Posterior cingulate gyrus (tissue), 11 donors: Measurements from ENCODE around the gene DNAAF1.
"Not testable (repeated sequence)": the region's sequence is repeated elsewhere in the genome, so short reads cannot be mapped to it uniquely, and the experiment has no call there.

Source experiments
- DNase-seq, 10 donors: peaks; one replicate each; pipeline versions ENCODE4 v3.0.0 to v3.0.0-alpha.2; 2020 to 2021; ENCODE audit warnings: mixed read lengths in 3 of 10
- intact Hi-C: fragments of 100-400 bp; cut with DNase I; formaldehyde crosslinking; loops from one replicate; pipeline ENCODE4 v1.15.1; 2023

The DNAAF1 gene

GRCh38 chr16:84198401-84198800, 53.3 kb downstream of the DNAAF1 start:
- intact Hi-C loops = no loop called here
- peak in 2 of 10 donors; percentile 17 to 69 for DNase-seq

DNA sequence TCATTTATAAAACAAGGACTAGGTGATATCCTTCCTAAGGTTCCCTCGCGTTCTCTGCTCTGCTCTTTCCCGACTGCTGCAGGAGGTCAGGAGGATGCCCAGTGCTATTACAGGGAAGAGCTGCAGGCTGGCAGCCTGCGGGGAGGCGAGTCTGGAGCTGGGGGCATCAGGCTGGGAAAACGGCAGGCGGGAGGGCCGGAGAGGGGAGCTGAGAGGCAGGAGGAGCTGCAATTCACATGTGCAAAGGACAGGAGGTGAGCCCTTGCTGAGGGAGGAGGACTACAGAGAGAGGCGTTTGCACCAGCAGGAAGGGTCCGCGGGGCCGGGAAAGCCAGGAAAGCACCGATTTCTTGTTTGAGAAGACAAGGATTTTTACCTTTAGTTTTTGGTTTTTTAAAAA, 54.0 kb downstream of the DNAAF1 start:
- intact Hi-C loops = no loop called here
- peak in 3 of 10 donors; percentile 43 to 83 (median 62) for DNase-seq

GRCh38 chr16:84199861-84200260, 54.8 kb downstream of the DNAAF1 start:
- intact Hi-C loops = no loop called here
- DNase-seq = peak in 6 of 10 donors; percentile 14 to 88 (median 60)

GRCh38 chr16:84204551-84204950, 59.4 kb downstream of the DNAAF1 start:
- intact Hi-C loops = not testable (repeated sequence)
- peak in 1 of 10 donors; percentile 63 for DNase-seq

GRCh38 chr16:84205123-84205522, 60.0 kb downstream of the DNAAF1 start:
- DNase-seq, intact Hi-C loops: not testable (repeated sequence)

DNA sequence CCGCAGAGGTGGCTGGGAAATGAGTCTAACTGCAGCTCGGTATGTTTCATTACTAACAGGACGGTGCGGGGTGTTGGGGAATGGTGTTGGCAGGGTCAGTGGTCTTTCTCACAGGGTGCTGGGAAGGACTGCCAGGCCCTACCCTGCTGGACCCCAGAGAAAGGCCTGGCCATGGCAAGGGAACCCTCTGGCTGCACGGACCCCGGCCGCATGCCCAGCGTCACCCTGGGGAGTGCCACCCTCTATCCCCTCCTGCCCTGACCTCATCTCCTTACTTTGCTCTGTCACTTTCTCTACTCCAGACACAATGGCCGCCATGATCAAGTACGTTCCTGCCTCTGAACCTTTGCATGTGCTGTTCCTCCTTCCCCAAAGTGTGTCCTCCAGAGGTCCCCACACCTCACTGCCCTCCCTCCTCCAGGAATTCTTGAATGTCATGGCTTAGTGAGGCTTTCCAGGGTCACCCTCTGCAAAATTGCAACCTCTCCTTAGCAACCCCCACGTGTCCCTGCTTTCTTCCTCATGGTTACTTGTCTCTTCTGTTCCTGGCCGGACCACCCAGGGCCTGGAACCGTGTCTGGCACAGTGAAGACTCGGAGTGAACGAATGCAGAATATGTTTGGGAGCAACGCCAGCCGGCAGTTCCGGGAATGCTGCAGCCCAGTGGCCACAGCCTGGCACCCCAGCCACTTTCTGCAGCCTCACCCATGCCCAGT, 61.0 kb downstream of the DNAAF1 start:
- peak in 1 of 10 donors; percentile 65 for DNase-seq
- intact Hi-C loops = no loop called here

- intact Hi-C loops = no loop called here
- DNase-seq = peak in 1 of 10 donors; percentile 19
Measured at GRCh38 chr16:84207251-84207650, 62.1 kb downstream of the DNAAF1 start.

DNA sequence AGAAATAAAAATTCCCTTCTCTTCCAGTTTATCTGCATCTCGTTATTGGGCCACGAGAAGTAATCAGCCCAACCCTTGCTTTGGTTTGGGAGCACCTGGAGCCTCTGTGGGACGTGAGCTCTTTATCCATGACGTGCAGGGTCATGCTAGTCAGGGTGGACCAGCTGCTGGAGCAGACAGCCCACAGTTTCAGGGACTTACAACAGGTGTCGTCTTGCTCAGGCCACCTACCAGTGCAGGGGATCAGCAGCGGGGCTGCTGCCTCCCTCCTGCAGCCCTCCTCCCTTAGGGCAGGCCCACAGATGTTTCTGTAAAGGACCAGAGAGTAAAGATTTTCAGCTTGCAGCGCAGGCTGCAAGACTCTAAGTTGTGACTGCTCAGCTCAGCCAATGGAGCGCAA, 62.8 kb downstream of the DNAAF1 start:
- intact Hi-C loops = no loop called here
- peak in 1 of 10 donors; percentile 23 for DNase-seq

- DNase-seq = peak in 1 of 10 donors; percentile 12
- intact Hi-C loops = no loop called here
Measured at GRCh38 chr16:84209989-84210388, 64.9 kb downstream of the DNAAF1 start.

DNA sequence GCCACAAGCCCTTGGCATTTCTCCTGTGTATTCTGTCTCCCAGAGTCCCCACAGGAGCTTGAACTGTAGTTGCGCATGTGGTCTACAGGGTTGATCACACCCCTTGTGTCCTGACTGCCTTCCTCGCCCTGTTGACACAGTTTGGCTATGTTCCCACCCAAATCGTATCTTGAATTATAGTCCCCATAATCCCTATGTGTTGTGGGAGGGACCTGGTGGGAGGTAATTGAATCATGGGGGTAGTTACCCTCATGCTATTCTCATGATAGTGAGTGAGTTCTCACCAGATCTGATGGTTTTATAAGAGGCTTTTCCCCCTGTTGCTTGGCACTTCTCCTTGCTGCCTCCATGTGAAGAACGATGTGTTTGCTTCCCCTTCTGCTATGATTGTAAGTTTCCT, 67.0 kb downstream of the DNAAF1 start:
- intact Hi-C loops = no loop called here
- DNase-seq = no peak

- DNase-seq = peak in 1 of 10 donors; percentile 26
- intact Hi-C loops = no loop called here
Measured at GRCh38 chr16:84212631-84213030, 67.5 kb downstream of the DNAAF1 start.

GRCh38 chr16:84214451-84215066, 69.5 kb downstream of the DNAAF1 start:
- intact Hi-C loops = no loop called here

GRCh38 chr16:84215531-84215930, 70.4 kb downstream of the DNAAF1 start:
- no peak for DNase-seq
- intact Hi-C loops = no loop called here

More at GRCh38 chr16:84214451-84215066, 69.5 kb downstream of the DNAAF1 start:
- peak in 2 of 10 donors; percentile 49 to 50 for DNase-seq

GRCh38 chr16:84216144-84216543, 71.0 kb downstream of the DNAAF1 start:
- peak in 1 of 10 donors; percentile 46 for DNase-seq
- intact Hi-C loops = not testable (repeated sequence)

DNA sequence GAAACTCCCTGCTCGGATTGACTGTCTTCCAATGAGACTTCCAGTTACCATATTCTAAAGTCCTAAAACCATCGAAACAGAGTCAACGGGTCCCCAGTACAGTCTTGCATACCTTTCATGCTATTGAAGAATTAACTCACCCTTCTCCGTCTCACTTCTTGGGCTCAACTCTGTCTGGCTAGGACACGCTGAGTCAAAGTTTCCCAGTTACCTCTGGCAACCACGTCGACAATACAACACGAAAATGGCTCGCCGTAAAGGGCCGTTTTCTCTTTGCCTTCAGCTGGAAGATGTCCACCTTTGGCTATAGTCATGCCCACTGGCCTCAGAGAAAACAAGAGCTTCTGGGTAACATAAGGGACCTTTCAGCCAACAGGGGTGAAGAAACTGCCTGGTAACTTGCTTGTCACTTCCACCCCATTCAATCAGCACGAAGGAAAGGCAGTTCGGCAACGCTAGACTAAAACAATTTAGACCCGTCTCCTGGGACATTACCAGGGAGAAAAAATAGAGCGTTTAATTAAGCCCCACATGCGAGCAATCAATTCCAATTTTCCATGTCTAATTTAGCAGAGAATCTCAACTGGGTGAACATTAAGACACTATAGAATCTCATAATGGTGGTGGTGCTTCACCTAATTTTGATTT, 73.2 kb downstream of the DNAAF1 start:
- DNase-seq = peak in 1 of 10 donors; percentile 18
- intact Hi-C loops = no loop called here

DNA sequence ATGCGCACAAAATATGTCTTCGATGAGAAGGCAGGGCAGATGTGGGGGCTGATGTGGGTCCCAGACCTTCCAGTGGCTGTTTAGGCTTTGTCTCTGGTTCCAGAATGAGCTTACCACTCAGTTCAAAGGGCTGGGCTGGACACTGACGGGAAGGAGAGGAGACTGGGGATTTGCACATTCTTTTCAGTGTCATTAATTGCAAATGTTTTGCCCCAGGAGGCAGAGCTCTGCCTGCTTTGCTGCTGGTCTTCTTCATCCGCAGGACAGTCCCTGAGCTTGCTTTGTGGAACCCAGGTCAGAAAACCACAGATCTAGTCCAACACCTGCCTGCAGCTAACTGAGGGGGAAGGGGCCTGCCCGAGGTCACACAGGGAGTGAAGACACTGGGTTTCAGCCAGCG, 73.8 kb downstream of the DNAAF1 start:
- DNase-seq = peak in 1 of 10 donors; percentile 6
- intact Hi-C loops = no loop called here

GRCh38 chr16:84220851-84221250, 75.7 kb downstream of the DNAAF1 start:
- no peak for DNase-seq
- intact Hi-C loops = no loop called here

GRCh38 chr16:84223456-84223855, 78.3 kb downstream of the DNAAF1 start:
- intact Hi-C loops = no loop called here
- no peak for DNase-seq

GRCh38 chr16:84224554-84224953, 79.4 kb downstream of the DNAAF1 start:
- intact Hi-C loops = no loop called here
- peak in 1 of 10 donors; percentile 9 for DNase-seq

DNA sequence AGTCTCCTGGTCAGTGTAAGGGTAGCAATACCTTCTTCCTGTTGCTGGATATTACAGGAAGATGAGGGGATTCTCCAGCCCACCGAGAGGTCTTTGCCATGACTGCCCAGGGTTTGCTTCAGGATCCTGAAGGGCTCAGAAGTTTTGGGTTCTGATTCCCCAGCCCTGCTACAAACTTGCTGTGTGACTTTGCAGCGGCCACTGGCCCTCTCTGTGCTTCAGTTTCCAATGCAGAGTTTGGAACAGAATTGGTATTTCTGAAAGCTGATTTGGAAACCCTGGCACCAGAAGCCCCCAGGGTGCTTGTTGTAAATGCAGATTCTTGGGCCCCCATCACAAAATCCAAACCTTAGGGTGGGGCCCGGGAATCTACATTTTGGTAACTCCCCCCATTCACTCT, 80.0 kb downstream of the DNAAF1 start:
- intact Hi-C loops = no loop called here
- DNase-seq = no peak

DNA sequence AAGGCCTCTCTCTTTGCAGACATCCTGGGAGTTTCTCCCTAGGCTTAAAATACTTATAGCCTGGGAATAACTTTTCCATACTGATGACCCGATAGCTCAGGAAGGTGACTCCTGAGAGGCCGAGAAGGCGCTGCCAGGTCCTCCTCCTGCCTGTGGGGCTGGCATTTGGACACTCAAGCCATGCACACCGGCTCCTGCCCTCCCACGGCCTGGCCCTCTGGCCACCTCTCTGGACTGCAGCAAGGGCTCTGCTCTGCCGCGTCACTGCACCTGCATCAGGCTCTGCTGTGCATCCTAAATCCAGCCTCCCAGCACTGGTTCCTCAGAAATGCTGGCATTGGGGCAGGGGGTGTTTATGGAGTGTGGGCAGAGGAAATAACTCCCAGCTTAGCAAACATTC, 80.5 kb downstream of the DNAAF1 start:
- intact Hi-C loops = no loop called here

More for the DNA sequence above, 80.5 kb downstream of the DNAAF1 start:
- no peak for DNase-seq
